Activated T-helper 1 cell treated with anti-CD3 and anti-CD28 coated beads, Interleukin-2, amount 50 U/mL, for 16 hours (primary cell): ENCODE measurements around the gene ANO2.
"Not testable (repeated sequence)": the region's sequence is repeated elsewhere in the genome, so short reads cannot be mapped to it uniquely, and the experiment has no call there.

ENCODE experiments used
- DNase-seq, 2 donors: peaks; one replicate each; pipeline ENCODE4 v3.0.0-alpha.2; 2020; ENCODE audit warnings: low read depth in 1 of 2, low spot score in 1 of 2

Gene ANO2

DNA sequence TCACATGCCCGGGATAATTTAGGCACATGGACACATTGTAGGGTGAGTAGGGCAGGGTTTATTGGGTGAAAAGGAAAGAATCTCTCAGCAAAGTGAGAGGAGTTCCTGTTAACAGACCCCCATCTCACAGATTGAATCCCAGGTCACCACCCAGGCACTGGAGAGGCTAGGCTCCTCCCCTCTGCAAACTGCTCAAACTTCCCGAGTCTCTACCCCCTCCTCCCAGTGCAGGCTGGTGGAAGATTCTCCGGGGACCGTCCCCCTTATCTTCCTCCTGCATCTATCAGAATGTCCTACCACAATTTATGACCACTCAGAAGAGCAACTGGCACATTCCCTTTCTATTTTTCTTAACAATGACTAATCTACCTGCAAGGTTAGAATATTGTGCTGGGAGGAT is 387.2 kb downstream of the ANO2 start:
- DNase-seq, result no peak

DNA sequence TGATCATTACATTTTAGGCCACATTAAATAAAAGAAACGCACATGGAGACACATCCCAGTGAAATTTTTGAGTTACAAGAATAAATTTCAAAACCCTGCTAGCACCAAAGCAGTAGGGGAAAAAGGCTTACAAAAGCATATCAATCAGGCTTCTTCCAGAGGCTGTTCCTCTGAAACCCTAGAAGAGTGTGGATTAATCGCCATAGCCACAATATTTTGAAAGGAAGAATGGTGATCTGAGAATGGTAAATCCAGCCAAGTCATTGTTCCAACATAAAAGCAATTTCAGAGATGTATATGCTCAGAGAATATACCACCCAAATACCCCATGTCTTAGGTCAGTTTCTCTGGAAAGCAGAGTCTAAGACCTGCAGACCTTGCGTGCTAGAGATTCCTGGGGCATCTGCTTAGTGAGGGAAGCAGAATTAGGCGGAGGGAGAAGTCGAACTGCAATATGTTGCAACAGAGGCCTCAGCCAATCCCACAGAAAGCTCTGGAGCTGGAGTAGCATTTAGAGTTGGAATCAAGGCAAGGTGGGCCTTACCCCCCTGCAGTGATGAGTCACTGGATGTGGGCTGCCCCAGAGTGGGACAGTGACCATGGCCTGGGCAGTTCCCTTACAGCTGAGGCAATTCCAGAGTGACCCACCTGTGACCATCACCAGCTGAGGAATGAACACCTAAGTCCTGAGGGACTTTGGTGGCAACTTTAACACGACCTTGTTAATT is 387.9 kb downstream of the ANO2 start:
- DNase-seq, result no peak

DNA sequence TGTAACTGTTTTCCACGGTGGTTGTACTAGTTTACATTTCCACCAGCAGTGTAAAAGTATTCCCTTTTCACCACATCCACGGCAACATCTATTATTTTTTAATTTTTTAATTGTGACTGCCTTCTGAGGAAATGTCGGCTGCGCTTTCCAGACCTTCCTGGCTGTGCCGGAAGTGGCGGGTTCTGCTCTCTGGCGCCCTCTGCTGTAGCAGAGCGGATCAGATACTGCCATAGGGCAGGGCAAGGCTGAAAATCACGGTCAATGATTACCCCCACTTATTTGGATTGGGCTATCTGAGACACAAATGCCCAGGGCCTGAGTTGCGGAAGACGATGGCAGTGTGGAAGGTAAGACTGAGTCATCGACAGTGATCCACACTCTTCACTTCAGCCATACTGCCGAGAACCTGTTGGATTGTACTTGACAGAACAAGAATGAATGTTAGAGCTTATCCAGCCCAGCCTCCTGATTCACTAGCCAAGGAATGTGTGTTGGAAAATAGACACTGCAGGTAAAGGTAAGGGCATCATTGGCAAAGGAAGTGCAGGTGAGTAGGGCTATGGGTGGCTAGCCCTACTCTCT is 388.9 kb downstream of the ANO2 start:
- no peak for DNase-seq

DNA sequence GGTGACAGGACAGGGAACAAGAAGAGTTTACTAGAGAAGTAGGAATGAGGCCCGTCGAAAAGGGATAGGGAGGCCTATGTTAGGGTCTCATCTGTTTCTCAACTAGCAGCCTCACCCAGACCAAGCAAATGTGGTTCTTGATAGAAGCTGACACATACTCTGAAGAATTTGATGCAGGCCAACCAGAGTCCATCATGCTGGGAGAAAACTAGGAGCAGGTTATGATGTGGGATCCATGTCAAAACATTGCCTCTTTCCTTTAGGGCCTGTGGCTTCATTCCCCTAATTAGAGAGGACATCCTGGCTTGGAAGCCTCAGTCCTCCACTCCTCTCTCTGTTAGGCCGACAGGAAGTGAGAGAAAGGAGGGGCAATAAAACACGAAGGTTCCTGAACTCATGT is 390.3 kb downstream of the ANO2 start:
- DNase-seq, result no peak

DNA sequence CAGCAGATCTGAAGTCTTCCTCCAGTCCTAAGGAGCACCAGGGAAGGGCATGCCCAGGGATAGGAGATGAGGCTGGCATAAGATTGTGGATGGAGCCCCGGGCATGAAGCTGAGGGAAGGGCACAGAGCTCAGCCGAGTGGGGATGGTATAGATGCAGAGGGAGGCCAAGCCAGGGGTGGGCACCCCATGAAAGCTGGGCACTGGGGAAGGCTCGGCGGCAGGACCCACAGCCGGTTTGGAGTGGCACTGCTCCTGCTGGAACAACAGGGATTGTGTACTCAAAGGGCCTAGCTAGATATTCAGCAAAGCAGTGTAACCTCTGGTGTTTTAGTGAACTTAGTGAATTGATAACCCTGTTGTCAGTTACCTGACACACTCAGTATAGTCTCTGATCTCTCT is 396.0 kb downstream of the ANO2 start:
- no peak for DNase-seq

DNA sequence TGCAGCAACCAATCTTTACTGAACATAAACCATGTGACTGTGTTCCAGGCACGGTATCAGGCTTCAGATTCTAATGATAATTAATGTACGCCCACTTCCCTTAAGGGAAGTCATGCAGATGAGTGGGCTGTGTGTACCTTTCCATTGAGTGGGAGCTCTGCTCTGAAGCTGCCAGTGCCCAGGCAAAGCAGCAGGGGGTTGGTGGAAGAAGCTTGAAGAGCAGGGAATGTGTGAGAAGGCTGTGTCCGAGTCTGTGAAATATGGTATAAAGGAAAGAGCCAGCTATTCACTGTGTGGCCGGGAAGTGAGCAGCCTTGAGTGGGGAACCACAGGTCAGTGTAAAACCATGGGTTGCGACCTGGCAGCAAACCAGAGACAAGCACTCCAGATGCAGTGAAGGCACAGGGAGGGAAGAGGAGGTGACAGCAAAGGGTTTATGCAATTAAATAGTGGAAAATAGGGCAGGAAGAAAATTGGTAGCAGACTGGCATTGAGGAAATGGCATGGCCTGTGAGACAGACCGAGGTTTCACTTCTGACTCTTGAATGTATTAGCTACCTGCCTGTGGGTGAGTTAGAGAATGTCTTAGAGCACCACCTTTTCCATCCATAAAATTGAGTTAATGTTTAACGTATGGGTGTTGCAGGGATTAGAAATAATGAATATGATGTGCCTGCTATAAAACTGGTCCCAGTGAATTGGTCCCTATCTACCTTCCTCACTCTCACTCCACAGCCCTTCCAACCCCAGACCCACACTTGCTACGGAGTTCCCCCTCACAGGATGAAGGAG is 396.7 kb downstream of the ANO2 start:
- DNase-seq, result no peak

DNA sequence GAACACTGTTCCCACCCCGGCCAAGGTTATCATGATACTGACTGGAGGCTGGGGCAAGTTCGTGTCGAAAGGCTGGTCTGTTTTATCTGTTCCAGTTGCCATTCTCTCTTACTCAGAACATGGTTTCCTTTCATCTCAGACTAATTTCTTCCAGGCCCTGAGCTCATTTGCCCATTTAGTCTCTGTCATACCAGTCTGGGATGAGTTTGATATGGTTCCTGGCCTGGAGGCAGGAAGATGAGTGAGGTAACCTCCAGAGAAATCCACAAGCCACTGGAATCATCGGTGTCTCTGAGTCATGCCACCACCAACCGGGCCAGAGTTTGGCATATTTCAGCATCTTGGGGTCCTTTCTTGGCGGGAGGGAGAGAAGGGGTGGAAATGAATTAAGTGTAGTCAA is 398.4 kb downstream of the ANO2 start:
- DNase-seq, result no peak

DNA sequence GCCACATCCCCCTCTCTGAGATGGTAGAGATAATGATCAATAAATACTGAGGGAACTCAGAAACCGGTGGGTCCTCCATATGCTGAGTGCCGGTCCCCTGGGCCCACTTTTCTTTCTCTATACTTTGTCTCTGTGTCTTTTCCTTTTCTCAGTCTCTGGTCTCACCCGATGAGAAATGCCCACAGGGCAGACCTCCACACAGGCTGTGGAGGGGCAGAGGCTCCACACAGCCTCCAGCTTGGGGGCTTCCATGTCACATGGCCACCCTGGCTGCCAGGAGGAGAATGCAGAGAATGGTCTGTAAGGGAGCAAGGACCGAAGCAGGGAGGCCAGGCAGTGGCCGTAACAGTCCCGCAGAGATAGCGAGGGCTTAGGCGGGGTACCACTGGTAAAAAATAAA is 407.3 kb downstream of the ANO2 start:
- no peak for DNase-seq

DNA sequence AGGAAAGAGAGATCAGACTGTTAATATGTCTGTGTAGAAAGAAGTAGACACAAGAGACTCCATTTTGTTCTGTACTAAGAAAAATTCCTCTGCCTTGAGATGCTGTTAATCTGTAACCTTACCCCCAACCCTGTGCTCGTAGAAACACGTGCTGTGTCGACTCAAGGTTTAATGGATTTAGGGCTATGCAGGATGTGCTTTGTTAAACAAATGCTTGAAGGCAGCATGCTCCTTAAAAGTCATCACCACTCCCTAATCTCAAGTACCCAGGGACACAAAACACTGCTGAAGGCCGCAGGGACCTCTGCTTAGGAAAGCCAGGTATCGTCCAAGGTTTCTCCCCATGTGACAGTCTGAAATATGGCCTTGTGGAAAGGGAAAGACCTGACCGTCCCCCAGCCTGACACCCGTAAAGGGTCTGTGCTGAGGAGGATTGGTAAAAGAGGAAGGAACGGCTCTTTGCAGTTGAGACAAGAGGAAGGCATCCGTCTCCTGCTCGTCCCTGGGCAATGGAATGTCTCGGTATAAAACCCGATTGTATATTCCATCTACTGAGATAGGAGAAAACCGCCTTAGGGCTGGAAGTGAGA is 407.9 kb downstream of the ANO2 start:
- DNase-seq, result not testable (repeated sequence)

DNA sequence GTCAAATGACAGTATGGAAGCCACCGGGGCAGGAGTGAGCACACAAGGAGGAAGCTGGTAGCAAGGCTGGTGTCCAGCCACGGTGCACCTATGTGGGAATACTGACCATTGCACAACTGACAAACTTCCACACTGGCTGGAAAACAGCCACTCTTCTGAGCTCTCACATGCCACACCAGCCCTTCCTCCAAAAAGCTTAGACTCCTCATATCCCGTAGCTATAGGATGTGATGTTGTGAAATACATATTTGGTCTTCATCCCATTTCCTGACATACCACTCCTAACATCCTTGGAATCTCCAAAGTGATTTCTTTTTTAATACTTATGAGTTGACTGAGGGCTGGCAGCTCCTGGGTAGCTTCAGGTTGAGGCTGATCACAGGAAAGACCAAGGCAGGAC is 409.5 kb downstream of the ANO2 start:
- DNase-seq, result no peak

DNA sequence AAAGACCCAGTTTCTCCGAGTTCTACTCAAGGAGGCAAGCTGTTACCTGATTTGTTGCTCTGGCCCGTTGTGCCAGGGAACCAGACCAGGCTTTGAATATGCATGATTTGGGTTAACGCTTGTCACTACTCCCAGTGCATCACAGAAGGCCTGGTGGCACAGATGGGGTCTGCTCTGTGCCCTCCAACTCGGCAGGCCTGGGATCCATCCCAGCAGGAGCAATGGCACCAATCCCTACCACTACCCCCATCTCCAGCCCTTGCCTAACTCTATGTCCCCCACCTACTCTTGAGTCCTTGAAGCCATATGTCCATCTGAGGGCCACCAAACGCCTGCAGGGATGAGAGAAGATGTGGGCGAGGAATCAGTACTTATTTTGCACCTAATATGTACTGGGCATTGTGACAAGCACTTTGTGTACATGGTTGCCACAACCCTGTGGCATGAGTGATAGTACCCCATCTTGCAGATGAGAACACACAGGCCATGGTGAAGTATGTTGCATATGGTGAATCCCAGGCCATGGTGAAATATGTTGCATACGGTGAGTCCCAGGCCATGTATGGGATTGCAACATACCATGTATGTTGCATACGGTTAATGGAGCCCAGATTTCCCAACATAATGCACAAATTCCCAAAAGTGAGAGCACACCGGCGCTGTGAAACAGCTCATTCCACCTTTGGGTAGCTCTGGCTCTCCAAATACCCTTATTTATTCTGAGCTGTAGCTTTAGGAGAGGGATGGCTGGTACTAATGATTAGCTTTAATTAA is 410.4 kb downstream of the ANO2 start:
- DNase-seq, result no peak

DNA sequence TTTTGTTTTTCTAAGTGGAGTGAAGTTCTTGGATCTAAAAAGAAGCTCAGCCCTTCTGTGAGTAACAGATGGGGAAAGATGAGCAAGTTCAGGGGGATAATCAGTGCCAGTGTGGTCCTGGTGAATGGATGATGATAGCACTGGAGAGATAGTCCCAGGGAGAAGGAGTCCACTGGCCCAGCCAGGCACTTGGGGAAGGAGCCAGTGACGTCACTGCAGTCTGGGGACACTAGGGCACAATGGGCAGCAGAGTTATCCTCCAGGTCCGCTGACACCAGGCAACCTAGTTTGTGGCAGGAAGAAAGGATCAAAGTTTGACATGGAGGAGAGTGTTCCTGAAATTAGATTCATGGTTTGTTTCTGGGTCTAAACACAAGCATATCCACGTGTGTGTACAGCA is 411.7 kb downstream of the ANO2 start:
- DNase-seq, result no peak

DNA sequence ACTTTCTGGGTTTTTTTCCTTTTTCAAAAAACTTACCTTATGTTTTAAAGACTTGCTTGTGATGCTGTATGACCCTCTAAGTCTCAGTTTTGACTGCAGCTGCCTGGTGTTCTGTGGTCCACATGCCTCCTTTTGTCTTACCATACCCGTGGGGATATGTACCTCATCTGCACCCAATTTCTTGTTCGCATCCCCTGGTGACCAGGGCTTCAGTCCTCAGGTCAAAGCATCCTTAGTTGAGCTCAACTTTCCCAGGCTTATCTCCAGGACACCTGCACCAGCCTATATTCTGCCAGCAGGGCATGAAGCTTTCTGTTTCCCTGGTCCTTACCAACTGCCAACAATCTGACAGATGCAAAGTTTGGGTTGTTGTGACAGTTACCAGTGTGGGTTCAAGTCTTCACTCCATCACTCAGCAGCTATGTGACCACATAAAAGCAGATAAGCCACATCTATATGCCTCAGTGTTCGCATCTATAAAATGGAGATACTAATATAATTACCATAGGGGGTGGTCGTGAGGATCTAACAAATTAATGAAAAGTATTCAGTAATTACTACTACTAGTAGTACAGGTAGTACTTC is 419.2 kb downstream of the ANO2 start:
- DNase-seq, result no peak

DNA sequence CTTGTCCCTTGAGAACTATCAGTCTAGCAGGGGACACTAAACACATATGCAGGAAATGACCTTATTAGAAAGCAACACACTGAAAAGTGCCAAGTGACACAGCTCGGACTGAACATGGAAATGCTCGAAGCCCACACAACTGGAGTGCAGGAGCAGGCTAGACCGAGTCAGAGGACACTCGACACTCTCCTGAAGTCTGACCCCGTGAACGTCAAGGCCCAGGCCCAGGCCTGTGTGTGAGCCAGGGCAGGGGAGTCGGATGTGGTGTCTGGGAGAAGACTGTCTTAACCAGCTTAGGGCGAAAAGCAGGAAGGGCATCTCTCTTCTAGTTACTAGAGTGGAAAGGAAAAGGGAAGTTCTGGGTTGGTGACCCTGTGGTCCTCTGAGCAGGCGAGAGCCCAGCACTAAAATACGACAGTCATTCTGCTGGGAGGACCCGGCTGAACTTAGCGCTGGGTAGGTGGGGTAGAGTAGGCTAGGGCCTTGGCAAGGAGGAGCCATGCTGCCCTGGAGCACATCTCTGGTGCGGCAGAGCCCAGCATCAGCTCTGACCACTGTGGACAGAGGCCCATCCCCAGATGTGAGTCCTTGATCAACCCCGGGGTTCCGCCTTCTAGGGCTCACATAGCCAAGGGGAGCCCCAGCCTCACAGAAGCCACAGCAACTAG is 420.2 kb downstream of the ANO2 start:
- no peak for DNase-seq

DNA sequence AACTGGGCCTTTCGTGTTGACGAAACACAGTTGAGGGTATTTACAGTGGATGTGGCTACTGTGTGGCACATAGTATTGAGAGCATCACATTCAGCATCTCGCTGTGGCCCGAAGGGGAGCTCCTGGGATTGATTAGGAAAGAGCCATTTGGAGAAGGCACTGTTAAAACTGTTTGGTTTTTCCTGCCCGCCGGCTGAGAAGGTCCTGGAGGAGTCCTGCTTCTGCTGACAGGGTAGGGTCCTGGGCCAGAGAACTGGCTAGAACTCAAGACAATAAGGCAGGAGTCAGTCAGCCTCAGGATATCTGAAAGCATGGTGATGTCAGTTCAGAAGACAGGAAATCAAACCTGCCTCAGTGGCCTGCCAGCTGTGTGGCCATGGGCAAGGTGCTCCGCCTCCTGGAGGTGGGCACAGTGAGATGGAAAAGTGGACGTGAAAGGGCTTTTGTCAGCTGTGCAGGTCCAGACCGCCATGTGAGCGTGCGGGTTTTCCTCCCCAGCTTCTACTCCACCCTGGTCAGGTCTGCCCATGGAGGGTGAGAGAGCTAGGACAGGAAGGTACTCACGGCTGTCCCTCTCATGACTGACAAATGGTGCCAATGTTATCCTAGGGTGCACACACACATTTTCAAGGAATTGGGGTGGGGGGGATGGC is 420.8 kb downstream of the ANO2 start:
- no peak for DNase-seq

DNA sequence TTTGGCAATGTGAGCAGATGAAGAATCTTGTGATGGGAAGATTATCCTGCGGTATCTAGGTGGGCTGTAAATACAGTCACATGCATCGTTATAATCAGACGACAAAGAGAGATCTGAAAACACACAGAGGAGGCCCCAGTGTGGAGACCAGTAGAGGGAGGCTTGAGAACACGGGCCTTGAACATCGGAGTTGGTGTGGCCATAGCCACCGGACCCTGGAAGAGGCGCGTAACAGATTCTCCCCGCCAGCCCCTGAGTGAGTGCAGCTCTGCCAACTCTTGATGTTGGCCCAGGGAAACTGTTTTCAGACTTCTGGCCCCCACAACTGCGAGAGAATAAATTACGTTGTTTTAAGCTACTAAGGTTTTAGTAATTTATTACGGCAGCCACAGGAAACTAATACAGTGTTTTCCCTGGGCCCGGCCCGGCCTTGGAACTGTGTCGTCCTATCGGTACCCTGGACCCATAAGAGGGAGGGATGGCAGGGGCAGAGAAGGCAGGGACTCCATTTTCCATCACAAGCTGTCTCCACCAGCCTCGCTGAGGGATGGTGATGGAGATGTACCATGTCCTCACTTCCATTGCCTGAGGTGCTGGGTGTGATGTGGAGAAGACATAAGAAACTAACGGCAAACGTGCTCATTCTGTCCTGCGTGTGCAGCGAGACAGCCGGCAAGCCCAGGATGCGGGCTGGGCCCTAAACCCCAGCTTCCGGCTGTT is 421.5 kb downstream of the ANO2 start:
- no peak for DNase-seq

DNA sequence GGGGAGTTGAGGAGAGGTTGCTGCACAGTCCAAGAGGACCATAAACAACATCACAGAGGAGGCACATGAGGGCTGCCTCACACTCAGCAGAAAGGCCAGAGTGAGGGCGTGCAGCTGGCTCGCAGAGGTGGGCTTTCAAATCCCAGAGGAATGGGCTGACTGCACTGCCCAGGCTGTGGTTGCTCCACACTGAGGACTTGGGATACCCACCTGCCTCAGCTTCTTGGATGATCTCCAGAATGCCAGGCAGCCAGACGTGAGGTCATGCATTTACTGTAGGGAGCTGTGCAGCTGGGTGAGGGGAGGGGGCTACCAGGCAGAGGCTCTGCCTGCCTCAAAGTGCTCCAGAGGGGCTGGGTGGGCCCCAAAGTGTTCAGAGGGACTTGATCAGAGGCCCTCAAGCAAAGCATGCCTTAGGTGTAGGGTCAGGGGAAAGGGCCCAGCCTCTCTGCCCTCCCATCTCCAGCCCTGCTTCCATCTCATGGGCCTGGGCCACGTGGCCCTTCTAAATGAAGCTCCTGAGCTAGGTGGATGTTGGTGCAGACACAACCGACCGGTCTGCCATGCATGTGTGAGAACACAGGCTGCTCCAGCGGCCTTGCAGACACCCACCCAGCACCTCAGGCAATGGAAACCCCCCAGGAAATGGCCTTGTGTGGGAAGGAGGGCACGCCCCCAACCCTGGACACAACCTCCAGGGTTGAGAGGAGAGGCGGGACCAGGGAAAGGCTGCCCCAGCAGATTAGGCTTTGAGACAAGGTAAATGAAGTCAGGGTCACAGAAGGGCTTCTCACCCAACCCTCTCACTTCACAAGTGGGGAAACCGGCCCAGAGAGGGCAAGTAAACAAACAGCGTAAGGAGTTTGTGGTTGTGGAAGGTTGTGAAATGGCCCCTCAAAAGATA is 422.4 kb downstream of the ANO2 start:
- no peak for DNase-seq
